ENCODE measurements around the gene IL22RA2. TPM values are rescaled to one million over a fixed set of nuclear protein-coding genes. Genes with fewer than 3 reads are reported as not detected.

IL22RA2 gene
- total RNA-seq, 2 experiments from 2014 or later: not detected

GRCh38 chr6:137200288-137200687 is 26.8 kb upstream of the IL22RA2 start:
- ChIA-PET CTCF (no interaction called here), POLR2A (no interaction called here)

DNA sequence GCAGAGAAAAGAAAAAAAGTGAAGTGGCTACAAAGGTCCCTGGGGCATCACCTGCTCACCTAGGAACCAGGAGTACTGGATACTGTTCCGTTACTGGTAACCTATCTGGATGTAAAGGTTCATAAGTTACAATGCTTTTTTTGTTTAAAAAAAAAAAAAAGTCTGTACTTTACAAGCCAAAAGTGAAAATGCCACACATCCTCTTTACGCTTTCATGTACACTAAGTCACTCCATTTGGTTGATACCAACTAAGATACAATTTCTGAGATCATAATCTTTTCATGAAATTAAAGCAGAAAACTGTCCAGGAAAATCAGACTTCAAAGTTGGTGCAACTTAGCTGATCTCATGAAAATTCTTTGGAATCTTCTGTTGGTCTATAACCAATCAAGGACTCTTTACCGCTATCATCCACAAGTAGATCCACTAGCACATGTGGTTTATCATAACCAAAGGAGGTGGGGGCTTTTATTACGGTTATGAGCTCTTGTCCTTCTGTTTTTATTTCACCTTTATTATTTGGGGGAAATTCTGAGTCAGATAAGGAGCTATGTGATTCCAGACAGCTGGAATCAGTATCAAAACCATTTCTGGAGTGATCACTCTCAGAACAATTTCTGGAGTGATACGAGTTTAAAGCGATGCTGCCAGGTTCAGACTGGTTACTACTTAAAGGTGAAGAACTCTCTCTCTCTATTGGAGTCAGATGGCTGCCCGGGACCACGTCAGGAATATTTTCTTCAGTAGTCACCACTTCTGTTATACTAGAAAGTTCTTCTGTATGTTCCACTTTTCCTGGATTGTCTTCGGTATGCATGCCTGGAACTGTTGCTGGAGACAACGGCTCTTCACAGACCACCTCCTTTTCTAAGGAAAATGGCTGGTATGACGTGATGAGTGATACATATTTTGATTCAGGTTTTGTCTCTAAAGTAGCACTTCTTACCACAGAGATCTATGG is 24.5 kb upstream of the IL22RA2 start:
- ChIA-PET CTCF (no interaction called here), POLR2A (no interaction called here)

- ChIA-PET POLR2A (no interaction called here), CTCF (interaction anchor here (0.6 to 0.7 kb wide), 2 partner anchors 20 to 30 kb away, joined by 3 read pairs; no protein-coding TSS in a partner anchor)
Measured at GRCh38 chr6:137193256-137194070, 20.0 kb upstream of the IL22RA2 start.

- ChIA-PET CTCF (no interaction called here), POLR2A (no interaction called here)
Measured at GRCh38 chr6:137192821-137193220, 19.4 kb upstream of the IL22RA2 start.

DNA sequence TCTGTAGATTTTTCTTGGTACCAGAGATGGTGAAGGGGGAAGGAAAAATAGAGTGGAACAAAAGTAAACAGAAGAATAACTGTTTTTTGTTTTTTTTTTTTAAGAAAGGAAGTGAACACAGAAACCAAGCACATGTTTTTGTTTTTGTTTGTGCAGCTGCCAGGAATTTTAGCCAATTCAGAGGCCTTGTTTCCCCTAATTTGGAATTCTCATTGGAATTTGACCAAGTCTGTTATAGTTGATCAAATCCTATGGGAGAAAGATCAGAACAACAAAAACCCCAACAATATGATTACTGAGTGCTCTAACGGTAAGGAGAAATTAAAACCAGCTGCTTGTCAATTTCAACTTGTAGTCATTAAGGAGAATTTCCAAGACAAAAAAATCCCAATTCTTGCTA is 18.2 kb upstream of the IL22RA2 start:
- CTCF ChIA-PET: interaction anchor here (0.7 kb wide), 1 partner anchor 28 kb away, joined by 3 read pairs; no protein-coding TSS in a partner anchor
- POLR2A ChIA-PET: no interaction called here

DNA sequence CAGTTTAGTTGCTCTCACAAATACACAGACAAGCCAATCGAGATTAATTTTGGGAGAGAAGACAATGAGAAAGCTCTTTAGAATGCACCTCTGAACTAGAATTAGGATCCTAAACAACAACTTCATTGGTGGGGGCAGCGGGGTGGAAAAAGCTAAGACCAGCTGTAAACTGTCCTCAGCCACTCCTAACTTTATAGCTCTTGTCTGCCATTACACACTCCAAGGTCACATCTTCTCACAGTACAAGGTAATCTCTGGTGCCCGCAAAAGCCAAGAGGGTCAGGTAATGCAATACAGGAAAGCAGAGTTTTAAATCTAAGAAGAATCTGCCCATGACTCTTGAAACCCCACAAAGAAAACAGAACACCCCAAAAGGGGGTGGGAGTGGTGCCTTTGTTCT is 17.8 kb upstream of the IL22RA2 start:
- ChIA-PET CTCF (no interaction called here), POLR2A (no interaction called here)

DNA sequence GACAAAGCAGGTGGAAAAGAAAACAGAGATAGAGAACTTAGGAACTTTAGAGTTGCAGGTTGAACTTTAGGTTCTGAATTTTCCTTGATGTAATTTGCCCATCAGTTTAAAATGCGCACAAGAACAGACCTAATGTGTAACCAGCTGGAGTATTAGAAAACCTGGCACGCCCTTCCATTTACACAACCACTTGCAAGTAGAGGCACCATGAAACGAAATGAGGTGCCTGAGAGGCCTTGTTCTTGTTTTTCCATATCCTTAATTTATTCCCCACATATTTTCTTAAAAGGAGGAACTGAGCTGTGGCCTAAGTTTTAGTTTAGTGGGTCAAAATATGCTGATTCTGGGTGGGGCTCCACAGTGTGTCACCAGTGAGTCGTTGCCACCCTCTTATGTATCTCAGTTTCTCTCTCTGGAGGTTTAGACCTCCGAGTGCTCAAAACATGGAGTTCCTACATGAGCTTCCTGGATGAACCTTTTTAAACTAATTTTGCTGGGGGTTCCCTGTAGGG is 17.2 kb upstream of the IL22RA2 start:
- ChIA-PET POLR2A (no interaction called here), CTCF (no interaction called here)

- POLR2A ChIA-PET: no interaction called here
- CTCF ChIA-PET: no interaction called here
Measured at GRCh38 chr6:137188855-137189254, 15.4 kb upstream of the IL22RA2 start.

DNA sequence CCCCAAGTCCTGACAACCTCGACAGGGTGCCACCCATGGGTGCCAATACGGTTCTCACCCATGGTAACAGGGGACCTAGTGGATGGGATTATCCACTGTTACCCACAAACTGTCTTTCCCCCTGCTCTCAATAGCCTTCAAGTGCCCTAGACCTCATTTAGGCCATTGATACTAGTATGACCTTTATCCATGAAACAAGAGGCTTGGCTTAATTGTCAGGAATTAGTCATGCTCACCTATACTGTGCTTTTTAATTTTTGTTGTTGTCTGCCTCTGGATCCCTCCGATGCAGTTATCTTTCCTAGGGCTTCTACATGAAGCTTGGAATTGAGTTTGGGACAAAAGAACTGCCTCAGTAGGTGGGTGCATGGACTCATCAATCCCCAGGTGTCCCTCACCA is 11.8 kb upstream of the IL22RA2 start:
- ChIA-PET POLR2A (no interaction called here), CTCF (no interaction called here)

DNA sequence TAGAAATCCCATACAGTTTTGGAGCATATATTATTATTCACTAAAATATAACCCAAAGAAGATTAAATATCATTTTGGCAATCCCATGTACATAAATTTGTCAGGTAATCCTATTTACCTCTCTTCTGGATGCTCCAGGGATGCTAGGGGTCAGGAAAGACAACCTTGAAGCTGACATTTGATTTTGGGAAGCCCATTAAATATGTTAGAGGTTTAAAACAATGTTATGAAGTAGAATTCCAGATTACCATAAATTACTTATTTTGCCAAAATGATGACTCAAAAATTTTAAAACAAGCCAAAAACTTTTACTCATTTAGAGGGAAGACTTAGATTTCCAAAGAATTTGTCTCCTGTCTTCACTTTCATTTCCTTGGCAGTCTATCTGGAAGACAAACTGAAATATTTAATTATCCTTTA is 9.2 kb upstream of the IL22RA2 start:
- ChIA-PET POLR2A (no interaction called here), CTCF (no interaction called here)

- ChIA-PET CTCF (no interaction called here), POLR2A (no interaction called here)
Measured at GRCh38 chr6:137181891-137182653, 8.6 kb upstream of the IL22RA2 start.

GRCh38 chr6:137177611-137178010 is 4.2 kb upstream of the IL22RA2 start:
- ChIA-PET CTCF (interaction anchor here (0.6 kb wide), 1 partner anchor 133 kb away, joined by 3 read pairs; the partner anchor contains the start of gene IL20RA), POLR2A (no interaction called here)

DNA sequence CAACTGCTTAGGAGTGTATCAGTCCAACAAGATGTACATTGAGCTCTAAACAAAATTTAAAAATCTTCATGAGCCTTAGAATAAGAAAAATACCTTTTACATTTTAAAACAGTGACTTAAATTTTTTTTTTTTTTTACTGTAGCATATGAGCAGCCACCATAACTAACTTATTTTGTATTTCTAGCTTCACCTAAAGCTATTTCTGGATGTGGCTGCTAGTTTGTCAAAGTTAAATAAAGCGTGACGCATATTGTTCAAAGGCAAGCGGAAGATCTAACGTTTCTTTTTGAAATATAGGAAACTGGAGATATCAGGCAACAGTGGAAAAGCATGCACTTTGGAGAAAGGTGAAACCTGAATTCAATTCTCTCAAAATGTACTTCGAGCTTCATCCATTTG is 3.3 kb upstream of the IL22RA2 start:
- ChIA-PET POLR2A (no interaction called here), CTCF (interaction anchor here (0.6 kb wide), 1 partner anchor 132 kb away, joined by 3 read pairs; the partner anchor contains the start of gene IL20RA)

GRCh38 chr6:137175868-137176245 is 2.4 kb upstream of the IL22RA2 start:
- ChIA-PET POLR2A (no interaction called here), CTCF (no interaction called here)

GRCh38 chr6:137175157-137175867 is 1.9 kb upstream of the IL22RA2 start:
- POLR2A ChIA-PET: no interaction called here
- CTCF ChIA-PET: no interaction called here

DNA sequence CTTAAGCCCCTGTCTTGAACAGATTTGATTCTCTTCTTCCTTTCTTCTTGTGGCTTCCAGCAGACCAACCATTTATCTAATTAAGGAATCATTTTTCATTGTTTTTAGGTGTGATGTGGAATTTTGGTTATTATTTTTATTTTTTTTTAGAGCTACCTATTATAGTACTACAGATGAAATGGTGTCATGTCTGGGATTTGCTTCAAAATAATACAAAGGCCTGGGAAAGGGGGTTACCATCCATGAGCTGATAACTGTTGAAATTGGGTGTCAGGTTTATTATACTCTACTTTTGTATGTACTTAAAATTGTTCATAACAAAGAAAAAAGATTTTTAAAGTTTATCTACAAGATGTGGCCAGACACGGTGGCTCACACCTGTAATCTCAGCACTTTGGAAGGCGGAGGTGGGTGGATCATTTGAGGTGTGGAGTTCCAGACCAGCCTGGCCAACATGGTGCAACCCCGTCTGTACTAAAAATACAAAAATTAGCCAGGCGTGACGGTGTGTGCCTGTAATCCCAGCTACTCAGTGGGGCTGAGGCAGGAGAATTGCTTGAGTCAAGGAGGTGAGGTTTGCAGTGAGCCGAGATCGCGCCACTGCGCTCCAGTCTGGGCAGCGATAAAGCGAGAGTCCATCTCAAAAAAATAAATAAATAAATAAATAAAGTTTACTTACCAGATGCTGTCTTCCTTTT is 561 bp downstream of the IL22RA2 start:
- ChIA-PET POLR2A (no interaction called here), CTCF (no interaction called here)

GRCh38 chr6:137171824-137172733 is 1.4 kb downstream of the IL22RA2 start:
- ChIA-PET CTCF (interaction anchor here (0.7 kb wide), 1 partner anchor 16 kb away, joined by 3 read pairs; no protein-coding TSS in a partner anchor), POLR2A (no interaction called here)

DNA sequence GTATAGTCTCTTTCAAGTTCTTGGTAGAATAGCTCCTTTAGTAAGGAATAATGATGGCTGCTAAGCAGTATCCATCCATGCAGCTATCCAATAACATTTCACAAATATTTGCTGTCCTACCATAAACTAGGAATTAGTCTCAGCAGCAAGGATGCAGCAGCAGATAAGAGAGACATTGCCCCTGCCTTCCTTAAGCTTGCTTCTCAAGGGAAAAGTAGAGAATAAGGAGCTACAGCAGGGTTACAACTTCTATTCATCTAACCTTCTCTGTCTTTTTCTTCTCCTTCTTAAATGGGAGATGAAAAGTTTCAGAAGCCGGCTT is 2.4 kb downstream of the IL22RA2 start:
- CTCF ChIA-PET: interaction anchor here (0.7 kb wide), 1 partner anchor 15 kb away, joined by 3 read pairs; no protein-coding TSS in a partner anchor
- POLR2A ChIA-PET: no interaction called here
